SK-N-SH (cell line): ENCODE data around the gene KRTAP10-2. TPM values are rescaled to one million over a fixed set of nuclear protein-coding genes. Genes with fewer than 3 reads are reported as not detected.

Experiments used
- CTCF ChIA-PET: fragments of 300-600, 350-600 bp; formaldehyde crosslinking; extraction: SDS; loops from one replicate; lab custom pipeline; 2021; lab: Yijun Ruan, JAX
- POLR2A ChIA-PET: fragments of 350-600 bp; sonication (Branson Sonifier 250); formaldehyde crosslinking; extraction: SDS; loops from one replicate; lab custom pipeline; 2020; ENCODE audit warnings: antibody characterized with exemption, inconsistent platforms; lab: Yijun Ruan, JAX
- DNase-seq: peaks from one replicate; pipeline ENCODE4 v3.0.0; 2012
- H2AFZ ChIP-seq: fragments of 200-600 bp; sonication (generic); 2 replicates; pipeline ENCODE4 v1.8.1; 2016; ENCODE audit warnings: antibody characterized with exemption, mild to moderate bottlenecking, low read depth
- H3F3A ChIP-seq: fragments of 200-600 bp; sonication (generic); replicated peaks from 2 replicates; pipeline ENCODE3; 2016; ENCODE audit warnings: antibody characterized with exemption, mild to moderate bottlenecking; ENCODE audit not compliant: insufficient read depth
- H3K27ac ChIP-seq, 2 experiments: fragments of 200-500 bp in 1 of 2; fragments of 200-600 bp in 1 of 2; sonication (Bioruptor generic) in 1 of 2; sonication (generic), shearing (Covaris generic) in 1 of 2; 2 replicates each; pipeline versions ENCODE4 v1.5.1 to v1.6.1; 2014 to 2016; ENCODE audit warnings: low read depth in 2 of 2, inconsistent platforms in 1 of 2, low read length in 1 of 2, mild to moderate bottlenecking in 1 of 2, mixed read lengths in 1 of 2
- H3K27me3 ChIP-seq: fragments of 200-600 bp; sonication (generic), shearing (Covaris generic); 2 replicates; pipeline ENCODE4 v1.6.1; 2016; ENCODE audit warnings: mixed run types; ENCODE audit not compliant: insufficient read depth
- H3K36me3 ChIP-seq, 2 experiments: fragments of 200-500 bp in 1 of 2; fragments of 200-600 bp in 1 of 2; sonication (Bioruptor generic) in 1 of 2; sonication (generic) in 1 of 2; replicated peaks in 1 of 2; 2 replicates each; pipeline versions ENCODE3 to v1.5.1; 2014 to 2016; ENCODE audit warnings: low read length in 1 of 2, mild to moderate bottlenecking in 1 of 2; ENCODE audit not compliant: insufficient read depth in 2 of 2, control insufficient read depth in 1 of 2
- H3K4me1 ChIP-seq, 2 experiments: fragments of 200-500 bp in 1 of 2; fragments of 200-600 bp in 1 of 2; sonication (Bioruptor generic) in 1 of 2; sonication (generic), shearing (Covaris generic) in 1 of 2; 2 replicates each; pipeline versions ENCODE4 v1.5.1 to v1.6.1; 2014 to 2016; ENCODE audit warnings: low read depth in 1 of 2, low read length in 1 of 2, mixed run types in 1 of 2; ENCODE audit not compliant: insufficient read depth in 2 of 2, control insufficient read depth in 1 of 2
- H3K4me2 ChIP-seq: fragments of 200-600 bp; sonication (generic), shearing (Covaris generic); 2 replicates; pipeline ENCODE4 v1.6.1; 2017; ENCODE audit warnings: mixed run types
- H3K4me3 ChIP-seq, 2 experiments: fragments of 200-500 bp in 1 of 2; fragments of 200-600 bp in 1 of 2; sonication (Bioruptor generic) in 1 of 2; sonication (generic), shearing (Covaris generic) in 1 of 2; 2 replicates each; pipeline versions ENCODE4 v1.5.1 to v1.8.1; 2014 to 2016; ENCODE audit warnings: low read depth in 2 of 2, inconsistent platforms in 1 of 2, low read length in 1 of 2, mild to moderate bottlenecking in 1 of 2, mixed read lengths in 1 of 2, moderate library complexity in 1 of 2
- H3K79me2 ChIP-seq: fragments of 200-600 bp; sonication (generic); 2 replicates; pipeline ENCODE4 v1.8.1; 2017; ENCODE audit warnings: mild to moderate bottlenecking; ENCODE audit not compliant: insufficient read depth
- H3K9ac ChIP-seq: fragments of 200-600 bp; sonication (generic); 2 replicates; pipeline ENCODE4 v1.6.1; 2017; ENCODE audit warnings: mixed run types
- H3K9me2 ChIP-seq: fragments of 200-600 bp; sonication (generic); 2 replicates; pipeline ENCODE4 v1.6.1; 2017; ENCODE audit warnings: mixed run types
- H3K9me3 ChIP-seq: fragments of 200-600 bp; sonication (generic); 2 replicates; pipeline ENCODE4 v1.6.1; 2017; ENCODE audit warnings: mixed run types, mild to moderate bottlenecking, moderate library complexity
- H4K20me1 ChIP-seq: fragments of 200-600 bp; sonication (generic); 2 replicates; pipeline ENCODE4 v1.6.1; 2017; ENCODE audit warnings: mild to moderate bottlenecking, mixed run types; ENCODE audit not compliant: insufficient read depth
- CHD2 ChIP-seq: fragments of 150-350 bp; IDR thresholded peaks from 2 replicates; pipeline ENCODE4 v1.6.1; 2018; ENCODE audit warnings: low read length; ENCODE audit not compliant: partially characterized antibody
- CTCF ChIP-seq: fragments of 200-600 bp; sonication (generic); IDR thresholded peaks from 2 replicates; pipeline ENCODE4 v1.6.1; 2017; ENCODE audit warnings: antibody characterized with exemption, mild to moderate bottlenecking, moderate library complexity
- ELF1 ChIP-seq: IDR thresholded peaks from 2 replicates; pipeline ENCODE4 v1.4.0; 2012
- EP300 ChIP-seq, 2 experiments: IDR thresholded peaks; 2 replicates each; pipeline versions ENCODE4 v1.4.0 to v1.6.1; 2012; ENCODE audit warnings: borderline replicate concordance in 1 of 2, low read depth in 1 of 2, low read length in 1 of 2
- EZH2phosphoT487 ChIP-seq: fragments of 200-600 bp; sonication (generic); IDR thresholded peaks from 2 replicates; pipeline ENCODE4 v1.6.1; 2017; ENCODE audit warnings: low read depth, mixed run types, mild to moderate bottlenecking, antibody characterized with exemption, moderate library complexity, borderline replicate concordance
- FOSL2 ChIP-seq: IDR thresholded peaks from 2 replicates; pipeline ENCODE4 v1.4.0; 2012; ENCODE audit warnings: low read depth, mild to moderate bottlenecking, moderate library complexity, borderline replicate concordance
- FOXJ3 ChIP-seq: sonication (generic); formaldehyde crosslinking; IDR thresholded peaks from 2 replicates; pipeline ENCODE4 v1.5.1; 2020; ENCODE audit warnings: mild to moderate bottlenecking, missing genetic modification reagents
- FOXM1 ChIP-seq: IDR thresholded peaks from 2 replicates; pipeline ENCODE4 v1.4.0; 2012; ENCODE audit warnings: low read depth, mild to moderate bottlenecking
- GABPA ChIP-seq: IDR thresholded peaks from 2 replicates; pipeline ENCODE4 v1.4.0; 2012; ENCODE audit warnings: low read depth, mild to moderate bottlenecking
- GATA2 ChIP-seq: sonication (generic); formaldehyde crosslinking; IDR thresholded peaks from 2 replicates; pipeline ENCODE4 v1.5.0; 2020; ENCODE audit warnings: mild to moderate bottlenecking, missing genetic modification reagents
- IRF3 ChIP-seq: fragments of 150-350 bp; IDR thresholded peaks from 2 replicates; pipeline ENCODE4 v1.6.1; 2016; ENCODE audit warnings: mild to moderate bottlenecking, low read depth, low read length
- JUND ChIP-seq: IDR thresholded peaks from 2 replicates; pipeline ENCODE4 v1.4.0; 2012
- MEF2A ChIP-seq: IDR thresholded peaks from 2 replicates; pipeline ENCODE4 v1.4.0; 2012; ENCODE audit warnings: low read depth, borderline replicate concordance
- MXI1 ChIP-seq: IDR thresholded peaks from 2 replicates; pipeline ENCODE4 v1.6.1; 2012; ENCODE audit warnings: mild to moderate bottlenecking, low read depth, low read length, improper control_type of control experiment
- PBX3 ChIP-seq: IDR thresholded peaks from 2 replicates; pipeline ENCODE4; 2012
- RAD21 ChIP-seq: IDR thresholded peaks from 2 replicates; pipeline ENCODE4 v1.6.1; 2012; ENCODE audit warnings: mild to moderate bottlenecking, low read length
- REST ChIP-seq: IDR thresholded peaks from 2 replicates; pipeline ENCODE4 v1.6.1; 2012; ENCODE audit warnings: mild to moderate bottlenecking, low read depth, low read length, moderate library complexity
- RFX5 ChIP-seq: IDR thresholded peaks from 2 replicates; pipeline ENCODE4 v1.6.1; 2012; ENCODE audit warnings: mild to moderate bottlenecking, improper control_type of control experiment, low read length
- TAF1 ChIP-seq: IDR thresholded peaks from 2 replicates; pipeline ENCODE4 v1.6.1; 2012; ENCODE audit warnings: low read depth, mild to moderate bottlenecking, low read length, moderate library complexity, borderline replicate concordance
- ZBTB33 ChIP-seq: IDR thresholded peaks from 2 replicates; pipeline ENCODE4 v1.4.0; 2012; ENCODE audit warnings: low read depth, borderline replicate concordance
- WGBS: methylation state at CpG from one replicate; pipeline ENCODE4 v1.1.6; 2017; ENCODE audit warnings: low lambda C conversion rate; 5-methylcytosine and 5-hydroxymethylcytosine counted together
- polyA plus RNA-seq, 3 experiments: library from polyadenylated mRNA; depleted of rRNA; stranded (reverse); fragments of >200 nt; gene quantifications; 2 replicates each; pipeline ENCODE4 v1.2.3, GENCODE V29; 2012

Gene KRTAP10-2
- polyA plus RNA-seq, 1 of the 3 experiments (the other 2 are of a cell fraction) = not detected

- no peak for TF ChIP-seq PBX3
- Histone ChIP-seq H3K27me3 (peaks cover 61% of the 10 kb centered on the region), H4K20me1 (no peaks in the 10 kb centered on the region), H3F3A (no peaks in the 10 kb centered on the region), H3K4me2 (no peak overlapping the region), H3K9ac (no peak overlapping the region), H3K9me2 (no peaks in the 10 kb centered on the region), H3K79me2 (no peaks in the 10 kb centered on the region), H2AFZ (no peak overlapping the region), H3K27ac (no peak overlapping the region), H3K36me3 (no peaks in the 10 kb centered on the region), H3K4me1 (no peaks in the 10 kb centered on the region), H3K4me3 (no peak overlapping the region), H3K9me3 (no peaks in the 10 kb centered on the region)
- ChIA-PET POLR2A (no interaction called here), CTCF (no interaction called here)
- 31% methylated on average over 10 of the region's 13 CpGs for WGBS
- DNase-seq = no peak
These were observed 1.4 kb upstream of the KRTAP10-2 start for GRCh38 chr21:44552681-44553080.

GRCh38 chr21:44552136-44552535 is 831 bp upstream of the KRTAP10-2 start:
- 80% methylated on average over 1 of the region's 6 CpGs for WGBS
- Histone ChIP-seq H3K4me2 (no peak overlapping the region), H3K36me3 (no peaks in the 10 kb centered on the region), H3K9me3 (no peaks in the 10 kb centered on the region), H3K4me3 (no peak overlapping the region), H3K9me2 (no peaks in the 10 kb centered on the region), H3K9ac (no peak overlapping the region), H4K20me1 (no peaks in the 10 kb centered on the region), H3K27ac (no peak overlapping the region), H2AFZ (no peak overlapping the region), H3K27me3 (peaks cover 56% of the 10 kb centered on the region), H3F3A (no peaks in the 10 kb centered on the region), H3K4me1 (no peaks in the 10 kb centered on the region), H3K79me2 (no peaks in the 10 kb centered on the region)
- ChIA-PET CTCF (no interaction called here), POLR2A (no interaction called here)
- no peak for DNase-seq
- TF ChIP-seq GATA2 = no peak
- TF ChIP-seq EP300 (IDR thresholded peaks at IDR 0.05; ENCODE audit: borderline replicate concordance in 1 of 2, low read depth in 1 of 2, low read length in 1 of 2) = no peak
- TF ChIP-seq ZBTB33 = no peak
- TF ChIP-seq RFX5 = no peak
- no peak for TF ChIP-seq MEF2A
- no peak for TF ChIP-seq TAF1
- no peak for TF ChIP-seq FOXJ3 (CRISPR knock-in tag)
- no peak for TF ChIP-seq REST
- TF ChIP-seq MXI1 = no peak
- no peak for TF ChIP-seq ELF1
- TF ChIP-seq EZH2phosphoT487 = no peak
- TF ChIP-seq CTCF = no peak
- TF ChIP-seq JUND = no peak
- no peak for TF ChIP-seq GABPA
- no peak for TF ChIP-seq FOSL2
- no peak for TF ChIP-seq IRF3
- TF ChIP-seq FOXM1 = no peak
- no peak for TF ChIP-seq RAD21
- no peak for TF ChIP-seq CHD2
